Fibroblast of the conjunctiva (primary cell): ENCODE results near the gene SCAF8.
"Not testable (repeated sequence)": the region's sequence is repeated elsewhere in the genome, so short reads cannot be mapped to it uniquely, and the experiment has no call there.

Experiments used
- DNase-seq: peaks from one replicate; pipeline ENCODE4 v3.0.0-alpha.2; 2010; ENCODE audit warnings: low read depth

Gene SCAF8

DNA sequence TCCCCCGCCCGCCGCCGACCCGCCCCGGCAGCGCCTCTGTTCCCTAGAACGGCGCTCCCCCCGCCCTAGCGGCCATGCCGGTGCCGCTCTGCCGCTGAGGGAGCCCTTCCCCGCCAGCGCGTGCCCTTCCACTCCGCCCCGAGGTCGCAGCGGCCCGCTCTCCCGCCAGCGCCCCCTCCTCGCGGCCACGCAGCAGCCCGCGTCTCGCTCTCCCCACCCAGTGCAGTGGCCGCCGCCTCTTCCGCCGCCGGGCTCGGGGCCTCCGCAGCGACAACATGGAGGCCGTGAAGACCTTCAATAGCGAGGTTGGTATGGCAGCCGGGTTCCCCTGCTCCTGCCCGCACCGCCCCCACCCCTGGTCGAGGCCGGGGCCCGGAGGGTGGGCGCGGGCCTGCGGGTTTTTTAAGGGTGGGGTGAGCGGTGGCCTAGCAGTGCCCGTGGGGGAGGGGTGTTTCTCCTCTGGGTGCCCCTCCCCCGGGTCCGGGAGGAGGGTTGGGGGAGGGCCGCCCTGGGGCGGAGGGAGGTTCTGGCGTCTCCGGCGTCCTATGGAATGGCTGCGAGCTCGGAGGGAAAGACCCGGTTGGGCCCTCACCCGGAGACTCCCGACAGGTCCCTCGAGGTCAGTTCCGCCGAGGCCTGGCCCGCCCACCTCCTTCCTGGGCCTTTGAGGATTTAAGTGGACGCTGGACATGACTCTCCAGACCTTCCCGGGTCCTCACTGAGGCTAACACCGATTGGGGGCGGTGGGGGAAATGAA, 588 bp downstream of the SCAF8 start:
- DNase-seq = peak; percentile 94

DNA sequence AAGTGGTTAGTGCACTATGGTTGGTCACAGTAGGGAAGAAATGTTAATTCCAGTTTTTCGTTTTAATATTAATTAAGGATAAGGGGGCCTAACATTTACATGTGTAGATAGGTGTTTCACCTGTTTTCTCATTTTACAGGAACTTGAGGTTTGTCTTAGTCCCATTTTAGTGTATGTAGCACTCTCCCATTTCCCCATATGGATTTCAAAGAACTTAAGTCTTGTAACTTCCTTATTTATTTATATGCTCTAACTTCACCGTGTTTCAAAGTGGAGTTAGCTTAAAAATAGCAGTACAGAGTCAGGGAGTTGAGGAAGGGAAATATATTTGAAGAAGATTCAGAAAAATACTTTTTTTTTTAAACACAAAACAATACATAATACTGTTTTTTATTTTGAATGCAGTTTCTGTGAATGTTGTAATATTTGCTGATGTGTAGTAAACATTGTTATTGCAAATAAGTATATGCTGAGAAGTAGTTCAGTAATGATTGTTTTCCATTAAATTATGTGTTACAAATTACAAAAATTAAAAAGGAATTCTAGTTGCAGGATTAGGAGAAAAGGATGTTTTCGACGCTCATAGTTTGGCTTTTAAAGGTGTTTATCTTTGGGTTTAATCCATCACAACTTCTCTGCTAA, 3.5 kb downstream of the SCAF8 start:
- DNase-seq = no peak

DNA sequence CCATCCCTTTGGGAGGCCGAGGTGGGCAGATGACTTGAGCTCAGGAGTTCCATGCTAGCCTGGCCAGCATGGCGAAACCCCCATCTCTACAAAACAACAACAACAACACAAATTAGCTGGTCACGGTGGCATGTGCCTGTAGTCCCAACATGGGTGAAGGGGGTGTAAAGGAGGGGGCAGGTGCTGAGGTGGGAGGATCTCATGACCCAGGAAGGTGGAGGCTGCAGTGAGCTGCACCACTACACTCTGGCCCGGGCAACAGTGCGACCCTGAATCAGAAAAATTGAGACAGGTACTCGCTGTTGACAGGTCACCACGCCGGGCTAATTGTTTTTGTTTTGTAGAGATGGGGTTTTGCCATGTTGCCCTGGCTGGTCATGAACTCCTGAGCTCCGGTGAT, 4.2 kb downstream of the SCAF8 start:
- no peak for DNase-seq

DNA sequence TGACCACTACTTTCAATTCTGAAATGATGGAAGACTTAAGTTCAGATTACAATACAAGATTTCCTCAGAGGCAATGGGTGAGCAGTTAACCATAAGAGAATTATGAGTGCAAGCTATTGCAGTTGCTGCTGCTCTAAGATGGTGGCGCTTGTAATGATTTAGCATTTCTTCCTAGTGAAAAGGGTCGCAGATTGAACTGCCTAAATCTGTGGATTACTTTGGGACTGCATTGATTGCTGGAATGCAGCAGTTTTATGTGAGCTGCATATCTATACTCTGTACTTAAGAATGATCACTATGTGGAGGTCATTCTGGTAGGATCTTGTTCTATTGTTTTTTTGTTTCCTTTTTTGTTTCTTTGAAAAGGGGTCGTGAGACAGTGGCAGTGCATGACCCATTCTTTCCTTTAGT, 5.3 kb downstream of the SCAF8 start:
- no peak for DNase-seq

DNA sequence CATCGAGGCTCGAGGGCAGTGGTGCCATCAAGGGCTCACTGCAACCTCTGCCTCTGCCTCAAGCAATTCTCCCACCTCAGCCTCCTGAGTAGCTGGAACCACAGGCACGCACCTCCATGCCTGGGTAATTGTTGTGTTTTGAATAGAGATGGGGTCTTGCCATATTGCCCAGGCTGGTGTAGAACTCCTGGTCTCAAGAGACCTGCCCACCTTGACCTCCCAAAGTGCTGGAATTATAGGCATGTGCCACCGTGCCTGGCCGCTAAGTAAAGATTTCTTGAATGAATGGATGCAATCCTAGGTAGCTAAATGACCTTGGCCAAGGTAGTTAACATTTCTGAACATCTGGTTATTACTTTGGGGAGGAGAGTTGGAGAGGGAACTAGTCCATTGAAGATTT, 7.4 kb downstream of the SCAF8 start:
- DNase-seq = no peak

DNA sequence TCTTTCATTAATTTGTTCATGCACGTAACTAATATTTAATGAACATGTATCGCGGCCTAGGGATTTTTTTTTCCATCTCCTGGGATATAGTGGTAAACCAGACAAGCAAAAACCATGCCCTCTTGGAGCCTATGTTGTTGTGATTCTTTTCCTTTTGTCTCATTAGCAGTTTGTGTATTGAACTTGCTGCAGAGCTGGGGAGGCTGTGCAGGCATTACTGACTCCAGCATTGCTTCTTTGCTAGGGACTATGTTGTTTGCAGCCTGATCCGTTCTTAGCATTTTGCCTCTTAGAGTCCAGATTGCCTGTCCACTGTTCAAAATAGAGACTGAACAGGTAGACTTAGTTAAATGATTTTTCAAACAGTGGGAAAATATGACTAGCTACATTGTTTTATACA, 9.7 kb downstream of the SCAF8 start:
- no peak for DNase-seq

DNA sequence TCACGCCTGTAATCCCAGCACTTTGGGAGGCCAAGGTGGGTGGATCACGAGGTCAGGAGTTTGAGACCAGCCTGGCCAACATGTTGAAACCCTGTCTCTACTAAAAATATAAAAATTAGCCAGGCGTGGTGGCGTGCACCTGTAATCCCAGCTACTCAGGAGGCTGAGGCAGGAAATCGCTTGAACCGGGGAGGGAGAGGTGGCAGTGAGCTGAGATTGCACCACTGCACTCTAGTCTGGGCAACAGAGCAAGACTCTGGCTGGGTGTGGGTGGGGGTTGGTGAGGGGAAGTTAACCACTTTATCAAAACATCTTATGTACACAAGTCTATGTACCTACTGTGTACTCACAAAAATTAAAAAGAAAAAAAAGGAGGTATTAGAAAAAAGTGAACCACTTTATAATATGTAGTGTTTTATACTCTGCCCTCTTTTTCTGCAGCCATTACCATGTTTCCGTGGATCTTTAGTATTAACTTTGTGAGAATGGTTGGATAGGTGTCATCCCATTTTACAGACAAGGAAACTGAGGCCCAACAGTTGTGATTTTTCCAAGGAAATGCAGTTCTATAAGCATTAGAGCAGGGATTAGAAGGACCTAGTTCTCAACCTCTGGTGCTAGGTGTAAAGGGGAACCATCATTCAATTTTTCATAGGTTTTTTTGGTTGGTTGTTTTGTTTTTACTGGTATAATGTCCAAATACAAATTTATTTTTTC, 11.0 kb downstream of the SCAF8 start:
- DNase-seq = not testable (repeated sequence)

DNA sequence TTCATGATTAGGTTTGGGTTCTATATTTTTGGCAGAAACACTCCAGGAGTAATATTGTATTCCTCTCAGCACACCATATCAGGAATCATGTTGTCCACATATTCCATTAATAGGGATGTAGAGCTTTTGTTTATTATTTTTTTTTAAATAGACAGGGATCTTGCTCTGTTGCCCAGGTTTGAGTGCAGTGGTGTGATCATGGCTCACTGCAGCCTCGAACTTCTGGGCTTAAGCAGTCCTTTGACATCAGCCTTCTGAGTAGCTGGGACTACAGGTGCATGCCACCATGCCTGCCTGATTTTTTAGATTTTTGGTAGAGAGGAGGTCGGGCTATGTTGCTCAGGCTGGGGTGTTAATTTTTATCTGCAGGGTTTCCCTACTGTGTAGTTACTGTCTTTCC, 12.0 kb downstream of the SCAF8 start:
- no peak for DNase-seq

DNA sequence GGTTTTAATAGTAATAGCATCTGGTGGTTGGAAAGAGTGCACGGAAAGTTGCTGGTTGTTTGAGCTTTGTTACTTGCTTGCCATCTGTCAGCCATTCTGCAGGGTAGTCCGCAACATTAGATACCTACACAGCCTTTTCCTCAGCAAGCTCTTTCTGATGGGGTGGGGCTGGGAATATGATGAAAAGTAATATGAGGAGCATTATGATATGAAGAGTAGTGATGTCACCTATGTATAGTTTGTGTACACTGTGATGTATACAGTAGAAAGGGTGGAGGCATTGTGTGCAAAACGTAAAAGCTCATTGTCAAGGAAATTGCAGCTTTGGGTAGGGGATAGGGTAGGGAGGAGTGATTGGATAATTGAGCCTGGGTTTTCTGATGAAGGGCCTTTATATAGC, 16.1 kb downstream of the SCAF8 start:
- DNase-seq = no peak

DNA sequence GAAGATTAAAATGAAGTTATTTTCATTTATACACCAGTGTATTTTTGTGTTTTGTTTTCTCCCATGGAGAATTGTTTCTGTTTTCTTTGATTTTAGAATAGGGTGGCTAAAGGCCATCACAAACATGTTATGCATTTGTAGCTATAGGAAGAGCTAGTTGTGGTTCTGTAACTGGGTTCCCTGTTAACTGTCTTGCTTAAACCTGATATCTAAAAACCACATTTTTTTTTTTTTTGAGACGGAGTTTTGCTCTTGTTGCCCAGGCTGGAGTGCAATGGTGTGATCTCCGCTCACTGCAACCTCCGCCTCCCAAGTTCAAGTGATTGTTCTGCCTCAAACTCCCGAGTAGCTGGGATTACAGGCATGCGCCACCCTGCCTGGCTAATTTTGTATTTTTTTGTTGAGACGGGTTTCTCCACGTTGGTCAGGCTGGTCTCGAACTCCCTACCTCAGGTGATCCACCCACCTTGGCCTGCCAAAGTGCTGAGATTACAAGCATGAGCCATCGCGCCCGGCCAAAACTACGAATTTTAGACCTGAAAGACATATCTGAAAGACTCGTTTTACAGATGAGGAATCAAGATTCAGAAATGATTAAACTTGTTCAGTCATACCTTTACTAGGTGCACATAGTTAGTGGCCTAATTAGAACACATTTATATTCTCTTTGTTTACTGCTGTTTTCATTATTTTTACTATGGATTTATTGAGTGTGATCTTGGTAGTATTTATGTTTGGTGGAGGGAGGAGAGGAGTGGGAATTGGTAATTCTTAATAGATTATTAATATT, 18.0 kb downstream of the SCAF8 start:
- DNase-seq = no peak

DNA sequence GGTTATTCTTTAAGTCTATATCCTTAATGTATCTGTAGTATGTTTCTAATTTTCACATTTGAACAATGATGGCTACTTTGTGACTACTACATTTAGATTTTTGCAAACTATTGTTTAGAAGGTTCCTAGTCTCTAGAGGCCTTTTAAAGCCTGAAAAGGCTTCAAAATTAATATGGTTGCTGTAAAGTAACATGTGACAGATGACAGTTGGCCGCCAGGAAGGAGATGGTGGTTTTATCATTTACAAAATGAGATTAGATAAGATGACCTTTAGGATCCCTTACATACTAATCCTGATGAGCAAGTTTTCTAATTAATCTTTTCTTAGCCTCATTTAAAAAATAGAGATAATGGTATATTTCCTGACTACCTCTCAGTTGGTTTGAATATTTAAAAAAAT, 18.8 kb downstream of the SCAF8 start:
- no peak for DNase-seq

DNA sequence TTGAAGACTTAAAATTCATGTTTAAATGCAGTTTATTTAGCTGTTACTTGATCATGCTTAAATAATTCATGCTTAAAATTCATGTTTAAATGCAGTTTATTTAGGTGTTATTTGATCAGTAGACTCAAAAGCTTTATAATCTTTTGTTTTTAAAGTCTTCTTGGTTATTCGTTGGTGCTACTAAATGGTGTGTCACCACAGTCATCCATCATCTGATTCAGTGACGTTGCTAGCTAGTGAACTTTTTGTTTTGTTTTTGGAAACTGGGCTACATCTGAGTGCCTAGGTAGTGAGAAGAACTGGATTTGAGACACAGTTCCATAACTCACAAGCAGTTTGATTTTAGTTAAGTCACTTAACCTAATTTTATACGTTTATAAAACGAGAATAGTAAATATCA, 20.9 kb downstream of the SCAF8 start:
- no peak for DNase-seq

DNA sequence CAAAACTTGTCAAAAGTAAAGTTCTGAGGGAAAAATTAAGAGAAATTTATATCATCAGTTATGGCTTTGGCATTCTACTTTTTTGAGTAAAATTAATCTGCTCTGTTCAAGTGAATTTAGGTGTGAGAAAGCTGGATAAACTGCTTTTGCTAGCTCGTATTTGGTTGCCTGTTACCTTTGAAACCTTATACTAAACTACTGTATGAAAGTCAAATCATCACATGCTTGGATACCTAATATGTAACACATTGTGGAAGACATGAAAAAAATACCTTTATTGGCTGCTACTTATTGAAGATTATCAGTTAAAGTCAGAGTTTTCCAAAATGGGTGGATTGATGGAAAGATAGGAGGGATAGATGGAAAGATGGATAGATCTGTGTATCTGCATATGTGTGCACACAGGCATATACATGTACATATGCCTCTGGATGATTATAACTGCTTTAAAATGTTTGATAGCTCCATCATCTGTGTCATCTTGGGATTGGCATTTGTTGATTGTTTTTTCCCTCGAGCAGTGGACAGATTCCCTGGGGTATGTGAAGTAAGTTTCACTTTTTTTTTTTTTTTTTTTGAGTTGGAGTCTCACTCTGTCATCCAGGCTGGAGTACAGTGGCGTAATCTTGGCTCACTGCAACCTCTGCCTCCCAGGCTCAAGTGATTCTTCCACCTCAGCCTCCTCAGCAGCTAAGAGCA, 24.3 kb downstream of the SCAF8 start:
- DNase-seq = no peak

DNA sequence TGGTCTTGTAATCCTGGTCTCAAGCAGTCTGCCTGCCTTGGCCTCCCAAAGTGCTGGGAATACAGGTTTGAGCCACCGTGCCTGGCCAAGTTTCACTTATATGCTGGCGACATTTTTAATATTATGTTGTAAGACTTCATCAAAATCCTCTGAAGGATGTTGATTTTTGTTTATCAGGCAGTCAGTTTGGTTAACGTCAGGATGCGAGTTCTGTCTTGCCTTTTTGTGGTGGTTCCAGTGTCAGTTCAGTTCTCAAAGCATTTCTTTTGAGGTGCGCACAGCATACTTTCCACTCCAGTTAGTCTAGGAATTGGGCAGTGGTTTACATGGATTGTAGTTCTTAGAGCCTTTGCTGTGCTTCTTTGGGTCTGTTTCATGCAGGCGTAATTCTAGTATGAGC, 24.9 kb downstream of the SCAF8 start:
- DNase-seq = no peak

DNA sequence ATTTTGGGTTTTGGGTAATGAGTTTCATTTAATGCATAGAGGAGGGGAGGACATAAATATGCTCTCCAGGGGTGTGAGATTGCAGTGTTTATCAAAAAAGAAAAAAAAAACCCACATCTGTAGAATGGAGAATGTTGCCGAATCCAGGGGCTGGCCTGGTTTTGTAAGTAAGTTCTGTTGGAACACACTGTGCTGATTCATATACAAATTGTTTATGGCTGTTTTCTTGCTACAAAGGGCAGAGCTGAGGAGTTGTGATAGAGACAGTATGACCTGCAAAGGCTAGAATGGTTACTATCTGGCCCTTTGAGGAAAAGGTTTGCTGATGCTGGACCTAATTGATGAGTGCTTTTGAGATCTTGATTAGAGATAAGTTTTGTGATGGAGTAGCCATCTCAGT, 30.4 kb downstream of the SCAF8 start:
- DNase-seq = no peak

DNA sequence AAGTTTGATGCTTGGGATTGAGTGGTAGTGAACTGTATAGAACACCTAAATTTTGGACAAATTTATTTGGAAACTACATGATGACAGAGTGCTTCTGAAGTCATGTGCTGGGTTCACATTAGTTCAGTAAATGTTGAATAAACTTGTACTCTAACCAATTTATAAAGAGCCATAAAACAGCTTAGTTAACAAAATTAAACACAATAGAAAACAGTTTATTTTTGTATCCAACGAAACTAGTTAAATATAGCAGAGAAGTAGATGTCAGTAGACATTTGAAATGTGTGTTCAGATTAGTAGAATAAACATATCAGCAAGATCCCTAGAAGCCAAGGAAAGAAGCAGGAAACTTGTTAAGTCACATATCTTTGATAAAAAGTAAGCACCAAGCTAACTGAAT, 32.1 kb downstream of the SCAF8 start:
- DNase-seq = no peak

DNA sequence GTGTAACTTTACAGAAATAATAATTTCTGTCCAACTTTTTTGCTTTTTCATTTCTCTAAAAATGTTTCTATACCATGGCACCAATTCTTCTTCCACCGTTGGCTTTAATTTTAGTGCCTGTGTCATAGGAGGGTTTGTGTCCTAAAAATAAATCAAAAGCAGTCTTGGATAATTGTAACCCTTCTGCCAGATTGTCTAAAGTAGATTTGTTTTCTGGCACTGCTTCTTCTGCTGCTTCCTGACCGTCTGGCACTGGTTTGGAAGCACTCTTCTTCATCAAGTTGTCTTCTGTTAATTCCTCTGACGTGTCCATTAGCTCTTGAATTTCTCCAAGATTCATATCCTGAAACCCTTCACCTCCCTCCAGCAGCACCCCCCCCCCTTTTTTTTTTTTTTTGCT, 33.1 kb downstream of the SCAF8 start:
- no peak for DNase-seq

DNA sequence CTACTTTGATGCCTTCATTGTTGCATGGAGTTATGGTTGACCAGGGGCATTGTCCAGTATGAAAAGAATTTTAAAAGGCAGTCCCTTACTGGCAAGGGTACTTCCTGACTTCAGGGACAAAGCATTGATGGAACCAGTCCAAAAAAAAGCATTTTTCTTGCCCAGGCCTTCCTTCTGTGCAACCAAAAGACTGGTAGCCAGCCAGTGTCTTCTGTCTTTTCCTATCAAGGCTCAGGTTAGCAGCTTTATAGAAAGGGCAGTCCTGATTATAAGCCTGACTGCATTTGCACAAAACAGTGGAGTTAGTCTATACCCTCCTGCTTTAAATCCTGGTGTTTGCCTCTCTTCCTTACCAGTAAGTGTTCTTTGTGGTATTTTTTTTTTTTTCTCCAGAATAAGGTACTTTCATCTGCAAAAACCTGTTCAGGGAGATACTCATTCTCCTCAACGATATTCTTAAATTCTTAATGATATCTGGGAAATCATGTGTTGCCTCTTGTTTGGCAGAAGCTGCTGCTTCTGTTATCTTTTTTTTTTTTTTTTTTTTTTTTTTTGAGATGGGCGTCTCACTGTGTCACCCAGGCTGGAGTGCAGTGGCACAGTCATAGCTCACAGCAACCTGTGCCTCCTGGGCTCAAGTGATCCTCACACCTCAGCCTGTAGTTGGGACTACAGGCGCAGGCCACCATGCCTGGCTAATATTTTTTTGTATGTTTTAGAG, 33.9 kb downstream of the SCAF8 start:
- DNase-seq = no peak

DNA sequence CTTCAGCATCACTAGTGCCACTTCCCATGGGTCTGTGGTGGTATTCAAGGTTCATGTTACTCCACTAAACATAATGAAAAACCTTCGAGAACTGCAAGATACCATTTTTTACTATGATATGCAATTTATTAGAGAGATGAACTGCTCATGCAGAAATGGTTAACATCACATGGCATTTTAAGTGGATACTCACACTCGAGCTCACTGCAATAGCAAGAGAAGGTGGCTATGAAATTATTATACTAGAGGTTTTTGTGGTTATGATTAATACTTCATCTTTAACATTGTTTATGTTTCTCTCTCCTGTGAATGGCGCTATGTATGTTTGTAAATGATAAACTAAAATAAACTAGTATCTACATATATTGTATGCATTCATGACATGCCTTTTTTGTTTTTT, 35.1 kb downstream of the SCAF8 start:
- DNase-seq = no peak

DNA sequence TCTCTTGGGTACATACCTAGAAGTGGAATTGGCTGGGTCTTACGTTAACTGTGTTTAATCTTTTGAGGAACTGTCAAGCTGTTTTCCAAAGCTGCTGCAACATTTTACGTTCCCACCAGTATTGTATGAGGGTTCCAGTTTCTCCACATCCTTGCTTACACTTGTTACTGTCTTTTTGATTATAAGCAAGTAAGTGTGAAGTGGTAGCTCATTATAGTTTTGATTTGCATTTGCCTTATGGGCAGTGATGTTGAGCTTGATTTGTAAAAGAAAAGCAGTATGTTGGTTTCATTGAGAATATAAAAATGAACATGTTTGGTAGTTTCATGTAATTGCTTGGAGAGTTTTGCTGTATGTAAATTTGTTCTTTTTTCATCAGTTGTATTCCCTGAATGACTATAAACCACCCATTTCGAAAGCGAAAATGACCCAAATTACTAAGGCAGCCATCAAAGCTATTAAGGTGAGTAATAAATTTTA, 40.4 kb downstream of the SCAF8 start:
- DNase-seq = no peak

DNA sequence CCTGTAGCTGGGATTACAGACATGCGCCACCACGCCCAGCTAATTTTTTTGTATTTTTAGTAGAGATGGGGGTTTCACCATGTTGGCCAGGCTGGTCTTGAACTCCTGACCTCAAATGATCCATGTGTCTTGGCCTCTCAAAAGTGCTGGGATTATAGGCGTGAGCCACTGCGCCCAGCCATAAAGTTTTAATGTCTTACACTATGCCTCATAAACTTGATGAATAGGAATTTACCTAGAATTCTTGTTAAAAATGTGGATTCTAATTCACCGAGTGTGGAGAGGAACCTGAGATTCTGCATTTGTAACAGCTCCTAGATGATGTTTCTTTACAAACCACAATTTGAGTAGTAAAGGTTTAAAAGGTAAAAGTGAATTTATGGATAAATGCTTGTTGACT, 45.9 kb downstream of the SCAF8 start:
- not testable (repeated sequence) for DNase-seq
